Left lobe of liver (tissue), 2 donors: ENCODE results near the gene ELF3. TPM values are rescaled to one million over a fixed set of nuclear protein-coding genes. Genes with fewer than 3 reads are reported as not detected.
"Not testable (repeated sequence)": the region's sequence is repeated elsewhere in the genome, so short reads cannot be mapped to it uniquely, and the experiment has no call there.

ENCODE experiments used
- ATAC-seq: fragments of 200-7000 bp; cut with Tn5 transposase; one replicate; pipeline ENCODE4 v1.9.1; 2020; ENCODE audit warnings: mild to moderate bottlenecking, moderate library complexity
- DNase-seq: peaks from one replicate; pipeline ENCODE4 v3.0.0-alpha.2; 2020; ENCODE audit warnings: low spot score
- total RNA-seq: library from RNA; stranded (reverse); gene quantifications from one replicate; pipeline ENCODE4 v1.2.1, GENCODE V29; 2021
- donor health status: DM: no; HTN: no; CAD: no; lungs with moderate emphysema.
- donor health status: DM: no; HTN: yes; CAD: no.

Gene ELF3
- total RNA-seq, 1 donor from 2014 or later, result 16.2 TPM

DNA sequence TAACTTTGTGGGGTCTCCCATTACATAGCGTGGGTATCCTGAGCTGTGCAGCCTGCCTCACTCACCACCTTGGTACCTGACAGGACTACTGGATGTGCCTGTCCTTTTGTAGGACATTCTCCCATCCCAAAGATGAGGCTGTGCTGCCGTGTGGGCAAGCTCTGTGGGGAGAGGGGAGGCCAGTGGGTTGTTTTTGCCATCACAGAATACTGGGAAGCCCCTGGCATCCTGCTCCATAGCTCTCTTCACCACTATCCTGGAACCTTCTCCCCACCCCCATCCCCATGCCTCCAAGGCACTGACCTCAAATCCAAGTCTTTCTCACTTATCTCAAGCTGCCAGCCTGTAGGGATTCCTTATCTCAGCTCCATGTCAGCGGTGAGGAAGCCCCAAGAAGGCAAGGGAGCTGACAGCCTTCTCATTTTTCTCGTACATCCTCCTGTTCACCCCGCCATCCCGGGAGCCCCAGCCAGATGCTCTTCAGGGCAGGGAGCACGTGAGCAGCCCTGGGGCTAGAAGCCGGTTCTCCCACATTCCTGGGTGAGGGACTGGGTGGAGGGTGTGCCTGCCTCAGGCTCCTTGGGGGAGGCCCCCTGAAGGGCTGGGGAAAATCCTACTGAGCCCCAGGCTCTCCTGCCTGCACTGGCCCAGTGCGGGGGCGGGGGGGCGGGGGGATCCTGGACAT is 2.4 kb upstream of the ELF3 start:
- no peak for ATAC-seq
- no peak for DNase-seq

- DNase-seq (peak; percentile 84), ATAC-seq (peak; percentile 75)
These were observed 834 bp upstream of the ELF3 start for GRCh38 chr1:202009326-202010179.

GRCh38 chr1:202011994-202012393 is 1.6 kb downstream of the ELF3 start:
- no peak for ATAC-seq
- no peak for DNase-seq

DNA sequence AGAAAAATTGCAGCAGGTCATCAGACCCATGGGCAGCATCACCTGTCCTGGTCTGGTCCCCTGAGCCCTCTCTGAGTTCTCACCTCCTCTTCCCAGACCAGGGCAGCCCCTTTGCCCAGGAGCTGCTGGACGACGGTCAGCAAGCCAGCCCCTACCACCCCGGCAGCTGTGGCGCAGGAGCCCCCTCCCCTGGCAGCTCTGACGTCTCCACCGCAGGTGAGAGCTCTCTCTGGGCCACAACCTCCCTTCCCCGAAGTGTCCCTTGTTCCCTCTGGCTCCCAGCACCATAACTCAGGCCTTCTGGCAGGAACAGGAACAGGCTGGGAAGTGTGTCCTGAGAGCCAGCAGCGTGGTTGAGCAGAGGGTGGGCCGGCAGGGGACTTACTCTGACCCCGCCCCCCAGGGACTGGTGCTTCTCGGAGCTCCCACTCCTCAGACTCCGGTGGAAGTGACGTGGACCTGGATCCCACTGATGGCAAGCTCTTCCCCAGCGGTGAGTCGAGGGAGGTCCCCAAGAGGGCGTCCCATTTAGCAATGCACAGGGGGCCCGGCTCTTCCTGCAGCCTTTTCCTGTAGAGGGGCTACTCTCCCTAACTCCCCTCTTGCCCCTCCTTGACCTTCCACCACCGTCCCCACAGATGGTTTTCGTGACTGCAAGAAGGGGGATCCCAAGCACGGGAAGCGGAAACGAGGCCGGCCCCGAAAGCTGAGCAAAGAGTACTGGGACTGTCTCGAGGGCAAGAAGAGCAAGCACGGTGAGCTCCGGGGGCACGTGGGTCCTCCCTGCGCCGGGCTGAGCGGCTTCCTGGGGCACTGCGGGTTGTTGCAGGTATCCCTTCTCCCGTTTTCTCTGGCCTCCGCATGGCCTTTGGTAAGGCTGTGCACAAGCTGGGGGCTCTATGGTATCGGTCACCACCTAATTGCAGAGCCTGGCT is 2.4 kb downstream of the ELF3 start:
- no peak for ATAC-seq
- DNase-seq, result no peak

GRCh38 chr1:202013603-202014002 is 3.2 kb downstream of the ELF3 start:
- ATAC-seq (no peak), DNase-seq (no peak)

DNA sequence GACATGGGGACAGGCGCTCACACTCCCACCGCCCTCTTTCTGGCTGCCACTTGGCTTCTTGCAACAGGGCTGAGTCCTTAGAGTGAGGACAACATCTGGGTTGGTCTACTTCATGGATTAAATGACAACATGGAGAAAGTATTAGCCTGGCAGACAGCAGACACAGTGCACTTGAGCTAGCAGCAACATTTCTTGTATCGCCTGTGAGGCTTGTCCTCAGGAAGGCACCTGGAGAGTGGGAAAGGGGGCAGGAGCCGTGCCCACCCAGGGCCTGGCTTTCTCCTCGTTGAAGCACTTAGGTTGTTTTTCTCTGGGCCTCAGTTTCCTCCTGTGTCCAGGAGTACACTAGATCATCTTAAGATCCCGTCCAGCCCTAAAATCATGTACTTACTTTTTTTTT is 3.7 kb downstream of the ELF3 start:
- ATAC-seq (no peak), DNase-seq (no peak)

DNA sequence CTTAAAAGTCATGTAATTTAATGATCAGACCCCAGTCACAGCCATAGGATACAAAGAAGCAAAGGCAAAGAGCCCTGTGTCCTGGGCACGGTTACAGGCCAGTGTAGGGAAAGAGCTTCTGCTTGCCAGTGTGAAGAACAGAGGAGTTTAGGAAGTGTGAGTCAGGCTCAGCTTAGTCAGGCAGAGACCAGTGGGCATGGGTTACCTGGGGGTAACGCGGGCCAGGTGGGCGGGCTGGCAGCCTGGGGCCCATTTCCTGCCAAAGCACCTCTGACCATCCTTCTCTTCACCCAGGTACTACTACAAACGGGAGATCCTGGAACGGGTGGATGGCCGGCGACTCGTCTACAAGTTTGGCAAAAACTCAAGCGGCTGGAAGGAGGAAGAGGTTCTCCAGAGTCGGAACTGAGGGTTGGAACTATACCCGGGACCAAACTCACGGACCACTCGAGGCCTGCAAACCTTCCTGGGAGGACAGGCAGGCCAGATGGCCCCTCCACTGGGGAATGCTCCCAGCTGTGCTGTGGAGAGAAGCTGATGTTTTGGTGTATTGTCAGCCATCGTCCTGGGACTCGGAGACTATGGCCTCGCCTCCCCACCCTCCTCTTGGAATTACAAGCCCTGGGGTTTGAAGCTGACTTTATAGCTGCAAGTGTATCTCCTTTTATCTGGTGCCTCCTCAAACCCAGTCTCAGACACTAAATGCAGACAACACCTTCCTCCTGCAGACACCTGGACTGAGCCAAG is 4.7 kb downstream of the ELF3 start:
- ATAC-seq (no peak), DNase-seq (no peak)

DNA sequence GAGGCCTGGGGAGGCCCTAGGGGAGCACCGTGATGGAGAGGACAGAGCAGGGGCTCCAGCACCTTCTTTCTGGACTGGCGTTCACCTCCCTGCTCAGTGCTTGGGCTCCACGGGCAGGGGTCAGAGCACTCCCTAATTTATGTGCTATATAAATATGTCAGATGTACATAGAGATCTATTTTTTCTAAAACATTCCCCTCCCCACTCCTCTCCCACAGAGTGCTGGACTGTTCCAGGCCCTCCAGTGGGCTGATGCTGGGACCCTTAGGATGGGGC is 5.2 kb downstream of the ELF3 start:
- no peak for DNase-seq
- ATAC-seq, result no peak

- ATAC-seq (no peak), DNase-seq (no peak)
These were observed 5.8 kb downstream of the ELF3 start for GRCh38 chr1:202016022-202016810.

GRCh38 chr1:202016811-202017748 is 6.7 kb downstream of the ELF3 start:
- no peak for DNase-seq
- ATAC-seq, result no peak

GRCh38 chr1:202017749-202018467 is 7.5 kb downstream of the ELF3 start:
- no peak for DNase-seq

DNA sequence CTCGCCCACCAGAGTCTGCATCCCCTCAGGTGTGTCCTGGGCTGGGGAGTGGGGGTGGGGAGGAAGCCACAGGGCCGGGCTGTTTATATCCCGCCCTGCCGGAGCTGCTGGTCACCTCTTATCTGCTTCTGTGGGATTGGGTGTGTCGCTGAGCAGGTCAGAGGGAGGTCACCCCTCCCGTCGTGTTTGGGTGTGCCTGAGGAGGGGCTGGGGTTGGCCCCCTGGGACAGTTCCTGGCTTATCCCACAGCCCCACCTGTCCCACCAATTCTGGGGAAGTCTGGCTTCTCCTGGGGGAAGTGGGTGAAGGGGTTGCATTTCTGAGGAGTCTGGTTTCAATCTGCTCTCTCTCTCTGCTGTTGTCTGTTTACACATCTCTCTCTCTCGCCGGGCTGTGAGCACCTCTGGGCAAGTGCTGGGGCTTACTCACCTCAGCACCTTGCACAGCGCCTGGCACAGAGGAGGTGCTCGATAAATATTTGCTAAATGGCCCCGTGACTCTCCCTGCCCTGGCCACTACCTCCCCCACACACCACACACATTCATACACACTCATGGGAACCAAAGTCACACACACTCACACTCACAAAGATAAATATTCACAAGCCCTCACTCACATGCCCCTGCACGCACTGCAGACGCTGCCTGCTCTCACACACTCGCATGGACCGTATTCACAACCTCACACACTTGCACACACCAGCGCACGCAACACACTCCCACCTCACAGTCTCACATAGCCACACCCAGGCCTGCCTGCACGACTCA is 8.3 kb downstream of the ELF3 start:
- peak; percentile 91 for DNase-seq
- ATAC-seq, result peak; percentile 81

More at GRCh38 chr1:202017749-202018467, 7.5 kb downstream of the ELF3 start:
- peak; percentile 38 for ATAC-seq

- not testable (repeated sequence) for DNase-seq, ATAC-seq
These were observed 8.8 kb downstream of the ELF3 start for GRCh38 chr1:202019235-202019558.

DNA sequence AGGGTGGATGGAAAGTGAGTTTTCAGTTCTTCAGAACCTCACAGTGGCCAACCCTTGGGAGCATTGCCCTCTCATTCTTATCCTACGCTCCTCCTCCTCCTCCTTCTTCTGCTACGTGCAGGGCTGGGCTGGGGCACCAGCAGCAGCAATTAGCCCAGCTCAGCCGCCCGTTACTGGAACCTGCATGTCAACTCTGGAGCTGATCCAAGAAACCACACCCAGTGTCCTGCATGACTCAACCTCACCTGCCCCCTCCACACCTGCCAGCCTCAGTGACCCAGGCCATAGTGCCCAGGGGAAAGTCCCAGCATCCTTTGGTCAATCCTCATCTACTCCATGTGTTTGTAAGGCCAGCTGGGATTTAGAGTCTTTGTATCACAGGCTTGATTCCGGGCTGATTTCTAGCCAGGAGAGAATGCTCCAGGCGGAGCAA is 12.6 kb downstream of the ELF3 start:
- peak; percentile 14 for ATAC-seq
- peak; percentile 69 for DNase-seq

GRCh38 chr1:202029171-202029665 is 18.8 kb downstream of the ELF3 start:
- no peak for DNase-seq
- ATAC-seq, result no peak

DNA sequence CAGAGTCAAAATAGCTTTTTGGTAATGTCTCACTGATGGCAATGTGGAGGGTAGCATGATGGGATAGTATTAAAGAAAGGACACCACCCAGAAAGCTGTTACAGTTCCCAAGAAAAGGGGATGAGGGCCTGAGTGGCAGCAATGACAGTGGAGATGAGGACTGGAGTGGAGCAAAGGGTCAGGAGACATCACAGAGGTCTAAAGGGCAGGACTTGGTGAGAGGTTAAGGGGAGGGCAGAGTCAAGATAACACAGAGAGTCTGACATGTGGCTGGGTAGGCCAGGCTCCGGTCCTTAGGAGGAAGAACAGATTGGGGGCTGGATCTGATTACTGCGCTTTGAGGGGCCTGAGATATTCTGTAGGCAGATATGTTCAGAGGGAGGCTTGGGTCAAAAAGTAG is 19.3 kb downstream of the ELF3 start:
- ATAC-seq (no peak), DNase-seq (no peak)

DNA sequence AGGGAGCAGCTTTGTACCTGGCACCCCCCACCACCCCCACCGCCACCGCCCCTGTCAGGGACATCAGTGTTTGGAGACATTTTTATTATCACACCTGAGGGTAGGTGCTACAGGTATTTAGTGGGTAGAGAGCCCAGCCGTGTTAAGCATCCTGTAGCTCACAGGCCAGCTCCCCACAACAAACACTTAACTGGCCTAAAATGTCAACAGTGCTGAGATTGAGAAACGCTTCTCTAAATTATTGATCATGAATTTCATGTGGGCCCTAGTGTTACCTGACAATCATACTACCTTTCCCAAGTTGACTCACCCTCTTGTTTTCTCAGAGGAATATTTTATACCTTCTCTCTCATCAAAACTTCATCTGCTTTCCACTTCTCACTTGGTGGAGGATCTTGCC is 21.4 kb downstream of the ELF3 start:
- DNase-seq, result no peak
- ATAC-seq, result peak; percentile 47
